HG03558 (cell line): Measurements from ENCODE around the gene APMAP.

ENCODE experiments used
- ATAC-seq: cut with Tn5 transposase; IDR thresholded peaks from one replicate; pipeline ENCODE4 v1.9.1; 2021; ENCODE audit warnings: moderate number of reproducible peaks; ENCODE audit not compliant: unreplicated experiment; ENCODE audit errors: extremely low read depth

Gene APMAP, protein sequence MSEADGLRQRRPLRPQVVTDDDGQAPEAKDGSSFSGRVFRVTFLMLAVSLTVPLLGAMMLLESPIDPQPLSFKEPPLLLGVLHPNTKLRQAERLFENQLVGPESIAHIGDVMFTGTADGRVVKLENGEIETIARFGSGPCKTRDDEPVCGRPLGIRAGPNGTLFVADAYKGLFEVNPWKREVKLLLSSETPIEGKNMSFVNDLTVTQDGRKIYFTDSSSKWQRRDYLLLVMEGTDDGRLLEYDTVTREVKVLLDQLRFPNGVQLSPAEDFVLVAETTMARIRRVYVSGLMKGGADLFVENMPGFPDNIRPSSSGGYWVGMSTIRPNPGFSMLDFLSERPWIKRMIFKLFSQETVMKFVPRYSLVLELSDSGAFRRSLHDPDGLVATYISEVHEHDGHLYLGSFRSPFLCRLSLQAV

DNA sequence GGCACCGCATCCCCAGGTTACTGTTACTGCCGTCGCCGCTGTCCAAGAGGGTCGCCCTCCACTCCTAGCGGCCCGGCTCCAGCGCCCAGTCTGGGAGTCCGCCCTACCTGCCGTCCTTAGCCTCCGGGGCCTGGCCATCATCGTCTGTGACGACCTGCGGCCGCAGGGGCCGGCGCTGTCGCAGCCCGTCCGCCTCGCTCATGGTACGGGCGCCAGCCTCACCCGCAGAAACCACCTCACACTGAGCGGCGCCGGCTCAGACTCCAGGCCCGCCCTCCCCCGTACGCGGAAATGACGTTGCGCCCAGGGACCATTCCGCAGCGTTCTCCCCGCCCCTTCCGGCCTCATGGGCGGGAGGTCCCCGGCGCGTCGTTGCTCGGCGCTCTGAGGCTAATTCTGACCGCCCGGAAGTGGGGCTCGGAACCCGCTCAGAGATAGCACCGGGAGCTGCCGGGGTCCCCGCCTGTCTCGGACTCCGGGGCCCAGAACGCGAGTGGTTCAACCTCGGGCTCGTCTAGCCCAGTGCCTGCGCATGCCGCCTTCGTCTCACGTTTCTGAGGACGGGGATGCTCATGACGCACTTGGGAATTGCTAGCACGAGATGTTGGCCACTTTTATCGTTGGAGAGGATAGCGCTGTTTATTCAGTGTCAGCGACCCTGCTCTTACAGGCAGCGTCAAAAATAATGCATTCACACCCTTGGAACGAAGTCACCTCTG lies at the start of gene APMAP:
Gene APMAP, minus strand, starts transcription at position 265 of the 719 bp plus-strand sequence. Its CDS starts 63 bp downstream, at position 202.
- peak; percentile 91 for ATAC-seq

DNA sequence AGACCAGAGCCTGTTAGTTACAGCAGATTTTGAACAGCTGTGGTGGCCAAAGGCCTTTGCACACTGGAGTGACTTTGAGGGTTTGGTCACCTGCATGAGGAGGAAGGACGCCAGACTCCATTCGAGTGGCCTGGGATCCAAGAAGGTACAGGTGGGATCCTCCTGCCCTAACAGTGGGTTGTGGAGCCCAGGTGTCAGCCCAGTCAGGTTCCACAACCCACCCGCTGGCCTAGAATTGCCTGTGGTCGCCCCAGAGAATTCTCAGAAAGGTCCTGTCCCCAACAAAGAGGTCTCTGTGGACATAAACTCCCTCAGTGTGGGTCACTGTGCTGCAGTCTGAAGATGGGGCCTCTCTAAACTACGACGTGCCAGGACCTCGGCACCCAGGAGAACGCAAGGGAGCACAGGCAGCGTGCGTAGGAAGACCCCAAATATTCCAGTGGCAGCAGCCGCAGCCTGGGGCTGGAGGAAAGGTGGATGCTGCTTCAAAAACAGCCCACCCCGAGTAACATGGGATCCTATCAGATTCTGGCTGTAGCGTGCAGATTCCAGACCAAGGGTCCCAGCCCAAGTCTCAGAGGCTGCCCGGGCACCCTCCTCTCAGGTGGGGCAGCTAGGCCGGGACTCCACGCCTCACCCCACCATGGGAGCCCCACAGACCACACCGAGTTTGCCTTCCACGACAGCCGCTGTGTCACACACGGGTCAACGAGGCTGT lies 49.4 kb upstream of the APMAP start:
- no peak for ATAC-seq

DNA sequence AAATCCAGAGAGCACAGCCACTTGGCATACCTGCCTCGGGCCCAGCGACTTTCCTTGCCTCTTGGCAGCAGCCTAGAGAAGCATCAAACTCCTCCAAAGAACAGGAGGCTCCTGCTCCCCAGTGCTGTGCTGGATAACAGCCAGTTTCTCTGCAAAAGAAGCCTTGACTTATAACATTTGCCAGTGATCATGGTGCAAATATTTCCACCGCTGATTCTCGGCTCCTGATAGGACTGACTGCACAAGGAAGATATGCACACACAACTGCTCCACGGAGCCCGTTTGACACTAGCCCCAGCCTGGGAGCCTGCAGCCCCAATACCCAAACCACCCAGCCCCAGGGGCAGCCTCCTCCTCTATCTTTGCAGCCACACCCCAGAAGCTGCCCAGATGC lies 47.9 kb upstream of the APMAP start:
- no peak for ATAC-seq

DNA sequence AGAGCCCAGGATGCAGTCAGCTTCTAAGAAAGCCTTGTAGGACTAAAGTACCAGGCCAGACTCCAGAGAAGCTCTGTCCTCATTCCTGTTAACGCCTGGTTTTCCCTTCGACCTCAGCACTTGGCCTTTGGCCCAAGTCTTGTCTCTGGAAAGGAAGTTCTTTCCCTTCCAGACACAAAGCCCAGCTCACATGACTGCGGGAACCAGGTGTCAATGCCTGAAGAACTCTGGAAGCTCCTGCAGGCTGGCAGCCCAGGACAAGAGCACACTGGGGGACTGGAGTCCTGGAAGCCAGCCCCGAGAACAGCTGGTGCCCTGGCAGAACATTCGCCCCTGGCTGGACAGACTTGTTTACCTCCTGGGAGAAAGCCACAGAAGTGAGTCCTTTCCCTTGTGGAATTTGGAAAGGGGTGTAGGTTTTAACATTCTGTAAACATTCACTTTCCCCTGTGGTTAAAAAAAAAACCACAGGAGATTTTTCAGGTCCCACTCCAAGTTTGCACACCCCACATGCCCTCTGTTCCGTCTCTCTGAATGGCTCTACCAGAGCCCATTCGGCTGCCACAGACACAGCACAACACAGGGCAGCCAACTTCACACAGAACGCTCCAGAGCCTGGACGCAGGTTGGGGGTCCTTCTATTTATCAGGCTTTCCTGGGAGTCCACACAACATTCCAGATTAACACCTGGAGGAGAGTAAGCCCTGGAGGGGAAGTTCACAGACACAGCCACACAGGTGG lies 47.3 kb upstream of the APMAP start:
- ATAC-seq, result no peak

DNA sequence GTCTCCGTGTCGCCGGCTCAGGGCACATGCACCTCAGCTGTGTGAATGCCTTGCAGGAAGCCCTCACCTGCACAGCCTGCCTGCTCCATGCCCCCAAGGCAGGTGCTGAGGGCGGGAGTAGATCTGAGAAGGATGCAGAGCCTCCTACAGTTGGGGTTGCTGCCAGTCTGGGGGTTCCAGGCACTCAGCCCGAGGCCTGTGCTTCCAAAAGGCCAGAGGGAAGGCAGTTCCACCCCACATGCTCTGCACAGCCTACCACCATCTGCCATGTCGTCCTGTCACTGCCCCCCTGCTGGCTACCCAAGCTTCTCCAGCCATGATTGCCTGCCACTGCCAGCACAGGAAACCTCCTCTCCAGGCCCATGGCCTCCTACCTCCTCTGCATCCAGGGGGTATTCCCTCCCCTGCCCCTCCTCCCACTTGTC lies 46.1 kb upstream of the APMAP start:
- no peak for ATAC-seq

DNA sequence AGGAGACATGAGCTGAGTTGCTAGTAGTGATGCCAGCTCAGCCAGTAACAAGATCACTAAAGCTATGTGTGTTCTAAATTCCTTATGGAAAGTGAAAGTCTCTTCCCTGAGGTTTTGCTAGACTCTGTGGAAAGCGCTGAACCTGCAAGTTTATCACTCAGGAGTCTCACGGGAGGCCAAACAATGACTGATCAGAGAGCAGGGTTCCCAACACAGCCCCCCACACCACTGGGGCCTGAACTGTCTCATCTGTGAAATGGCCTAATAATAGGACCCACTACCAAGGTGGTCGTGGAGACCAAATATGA lies 45.5 kb upstream of the APMAP start:
- no peak for ATAC-seq

DNA sequence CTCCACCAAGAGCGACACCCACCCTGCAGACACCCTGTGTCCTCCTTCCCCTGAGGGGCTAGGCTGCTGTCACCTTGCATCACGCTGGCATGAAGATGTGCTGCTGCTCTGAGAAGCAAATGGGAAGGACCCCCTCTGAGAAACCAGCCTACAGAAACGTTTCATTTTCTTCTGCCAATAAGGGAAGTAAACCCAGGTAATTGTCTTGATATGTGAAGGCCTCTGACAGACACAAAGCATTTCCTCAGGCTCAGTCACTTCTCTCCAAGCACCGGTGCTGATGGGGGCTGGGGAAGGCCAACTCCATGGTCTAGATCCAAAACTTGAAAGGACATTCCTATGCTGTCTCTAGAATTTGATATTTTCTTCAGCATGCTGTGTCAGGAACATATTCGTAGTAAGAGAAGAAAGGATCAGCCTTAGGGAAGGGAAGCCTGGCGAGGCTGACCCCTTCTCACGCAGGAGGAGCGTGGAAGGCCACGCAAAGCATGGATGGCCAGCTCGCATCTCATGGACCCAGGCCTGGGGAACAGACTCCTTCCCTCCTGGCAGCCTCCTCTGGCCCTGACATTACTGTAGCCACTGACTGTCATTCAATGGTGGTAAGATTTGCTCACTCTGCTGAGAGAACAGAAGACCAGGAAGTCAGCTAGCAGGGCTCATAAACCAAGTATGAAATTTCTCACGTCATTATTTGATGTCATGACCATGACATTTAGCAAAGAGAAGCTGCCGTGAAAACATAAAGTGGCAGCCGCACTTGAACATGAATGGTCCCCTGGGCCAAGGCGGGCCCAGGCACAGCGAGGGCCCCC lies 44.9 kb upstream of the APMAP start:
- no peak for ATAC-seq

DNA sequence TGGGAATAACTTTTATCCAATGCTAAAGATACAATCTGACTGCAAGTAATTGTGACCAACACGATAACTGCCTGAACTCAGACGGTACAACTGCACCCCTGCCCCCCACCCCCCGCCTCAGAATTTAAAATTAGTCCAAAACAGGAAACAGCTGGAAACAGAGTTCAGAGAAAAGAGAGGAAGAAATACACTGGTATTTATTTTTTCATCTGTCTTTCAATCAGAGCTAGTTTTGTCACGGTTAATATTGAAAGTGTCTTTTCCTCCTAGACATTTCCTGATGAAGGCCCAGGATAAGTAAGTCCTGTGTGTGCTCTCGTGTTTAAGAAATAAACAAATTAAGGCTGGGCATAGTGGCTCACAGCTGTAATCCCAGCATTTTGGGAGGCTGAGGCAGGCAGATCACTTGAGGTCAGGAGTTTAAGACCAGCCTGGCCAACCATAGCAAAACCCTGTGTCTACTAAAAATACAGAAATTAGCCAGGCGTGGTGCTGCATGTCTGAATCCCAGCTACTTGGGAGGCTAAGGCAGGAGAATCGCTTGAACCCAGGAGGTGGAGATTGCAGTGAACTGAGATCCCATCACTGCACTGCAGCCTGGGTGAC lies 43.9 kb upstream of the APMAP start:
- no peak for ATAC-seq

DNA sequence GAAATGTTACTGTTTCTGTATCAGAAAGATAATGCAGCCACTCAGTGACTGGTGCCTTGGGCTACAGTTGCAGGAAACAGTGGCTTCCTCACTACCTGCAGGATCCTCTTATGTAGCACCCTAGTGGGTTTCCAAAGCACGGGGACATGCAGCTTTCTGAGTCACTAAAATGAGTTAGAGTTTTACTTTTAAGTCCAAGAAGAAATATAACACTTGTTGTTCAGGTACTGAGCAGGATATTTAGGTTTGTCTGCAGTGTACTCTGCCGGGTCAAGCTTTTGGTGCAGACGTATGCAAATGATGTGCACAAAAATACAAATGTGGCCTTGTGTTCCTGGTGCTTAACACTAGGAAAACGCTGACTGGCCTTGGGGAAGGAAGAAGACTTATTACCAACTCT lies 43.4 kb upstream of the APMAP start:
- ATAC-seq, result no peak

DNA sequence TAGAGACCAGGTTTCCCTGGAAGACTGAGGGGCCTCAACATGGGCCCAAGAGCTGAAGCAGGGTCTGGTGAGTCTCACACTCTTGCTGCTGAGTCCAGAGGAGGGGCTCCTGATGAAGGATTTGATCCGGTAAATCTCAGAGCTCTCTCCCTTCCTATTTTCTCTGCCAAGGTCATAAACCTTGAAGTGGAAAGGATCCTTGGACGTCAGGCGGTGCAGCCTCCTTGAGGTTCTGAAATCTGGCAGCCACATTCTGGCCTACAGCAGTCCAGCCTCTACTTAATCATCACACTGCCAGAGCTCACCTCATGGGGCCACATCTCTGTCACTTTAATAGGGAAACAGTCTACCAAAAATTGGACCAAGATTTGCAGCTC lies 41.4 kb upstream of the APMAP start:
- ATAC-seq, result no peak

DNA sequence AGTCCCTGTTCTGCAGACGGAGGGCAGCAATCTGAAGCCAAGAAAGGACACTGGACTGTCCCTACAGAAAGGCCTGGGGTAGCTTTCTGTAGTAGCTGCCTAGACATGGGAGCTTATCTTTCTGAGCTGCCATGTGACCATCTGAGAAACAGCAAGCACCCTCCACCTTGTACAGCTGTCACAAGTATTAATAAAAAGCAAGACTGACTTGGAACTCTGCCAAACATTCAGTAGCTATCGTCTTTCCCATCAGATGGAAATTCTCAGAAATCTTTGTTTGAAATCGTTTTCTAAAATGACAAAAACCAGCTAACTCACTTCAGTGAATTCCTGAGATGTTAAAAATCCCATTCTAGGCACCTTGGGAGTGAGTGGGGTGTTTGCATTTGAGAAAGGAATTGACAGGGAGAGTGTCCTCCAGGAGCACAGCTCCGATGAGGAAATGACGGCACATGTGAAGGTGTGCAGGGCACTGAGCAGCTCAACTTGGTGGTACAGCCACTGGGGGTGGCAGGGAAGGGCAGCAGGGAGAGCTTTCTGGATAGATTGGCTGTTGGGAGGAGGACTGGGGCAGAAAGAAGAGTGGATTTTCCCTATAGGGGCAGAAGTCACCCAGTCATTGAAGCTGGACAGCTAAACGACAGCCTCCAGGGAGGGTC lies 40.8 kb upstream of the APMAP start:
- no peak for ATAC-seq

DNA sequence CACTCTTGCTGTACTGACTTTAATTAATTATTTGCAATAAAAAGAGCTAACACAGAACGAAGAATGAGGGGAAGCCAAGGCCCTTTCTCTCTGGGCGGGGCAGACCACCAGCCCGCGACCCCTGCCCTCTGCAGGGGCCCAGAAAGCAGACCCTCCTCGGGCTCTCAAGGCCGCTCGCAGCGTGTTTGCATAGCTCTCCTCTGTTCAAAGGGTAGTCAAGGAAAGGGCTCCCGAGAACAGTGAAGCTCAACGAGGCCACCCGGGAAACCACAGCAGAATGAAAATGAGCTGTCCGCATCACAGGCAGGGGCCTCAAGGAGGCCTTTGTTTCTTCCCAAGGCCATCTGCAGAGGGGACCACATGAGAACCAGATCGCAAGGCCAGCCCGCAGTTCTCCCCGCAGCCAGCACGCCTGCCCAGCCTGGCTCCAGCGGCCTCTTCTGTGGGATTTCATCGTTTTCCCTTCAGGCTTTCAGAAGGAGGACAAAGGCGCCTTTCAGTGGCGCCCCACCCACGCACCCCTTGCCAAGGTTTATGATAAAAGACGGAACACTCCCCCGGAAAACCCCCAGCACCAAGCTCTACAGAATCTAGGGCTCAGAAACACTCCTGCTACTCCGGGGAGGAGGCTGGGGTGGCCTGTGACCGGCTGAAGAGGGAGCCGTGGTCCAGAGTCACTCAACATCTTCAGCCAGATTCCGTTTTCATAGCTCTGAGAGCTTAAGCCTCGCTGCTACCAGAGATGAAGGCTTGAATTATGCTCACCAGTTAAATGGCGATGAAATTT lies 40.1 kb upstream of the APMAP start:
- ATAC-seq, result no peak

DNA sequence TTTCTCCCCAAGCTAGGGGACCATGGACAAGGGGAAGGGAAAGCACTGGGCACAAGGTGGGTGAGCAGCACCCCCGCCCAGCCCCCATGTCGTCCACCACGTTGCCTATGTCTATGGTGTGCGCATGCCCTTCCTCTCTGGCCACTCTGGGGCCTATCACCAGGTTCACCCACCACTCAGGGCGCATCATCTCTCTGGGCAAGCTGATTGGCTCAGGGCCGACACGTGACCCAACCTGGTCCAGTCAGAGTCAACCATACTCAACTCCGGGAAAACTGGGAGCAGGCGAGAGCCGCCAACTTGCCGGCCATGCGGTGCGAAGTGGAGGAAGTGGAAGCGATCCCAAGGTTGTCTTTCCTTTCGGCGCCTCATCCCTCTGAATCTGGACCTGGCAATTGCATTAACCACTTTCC lies 39.5 kb upstream of the APMAP start:
- no peak for ATAC-seq

DNA sequence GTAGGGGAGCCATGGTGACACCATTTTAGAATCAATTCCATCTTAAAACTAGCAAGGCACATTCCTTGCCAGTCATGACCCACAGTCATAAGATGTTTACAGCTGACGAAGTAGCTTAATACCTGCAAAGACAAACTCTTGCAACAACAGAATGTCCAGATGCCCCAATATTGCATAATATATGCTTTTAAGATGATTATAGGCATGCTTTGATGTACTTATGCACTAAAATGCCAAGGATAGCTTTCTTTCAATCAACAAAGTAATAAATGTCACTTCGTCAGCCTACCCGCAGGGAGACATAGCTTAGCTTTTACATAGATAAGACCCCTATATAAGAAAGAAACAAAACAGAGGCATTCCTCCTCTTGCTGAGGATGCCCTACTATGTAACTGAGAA lies 38.7 kb upstream of the APMAP start:
- ATAC-seq, result no peak

DNA sequence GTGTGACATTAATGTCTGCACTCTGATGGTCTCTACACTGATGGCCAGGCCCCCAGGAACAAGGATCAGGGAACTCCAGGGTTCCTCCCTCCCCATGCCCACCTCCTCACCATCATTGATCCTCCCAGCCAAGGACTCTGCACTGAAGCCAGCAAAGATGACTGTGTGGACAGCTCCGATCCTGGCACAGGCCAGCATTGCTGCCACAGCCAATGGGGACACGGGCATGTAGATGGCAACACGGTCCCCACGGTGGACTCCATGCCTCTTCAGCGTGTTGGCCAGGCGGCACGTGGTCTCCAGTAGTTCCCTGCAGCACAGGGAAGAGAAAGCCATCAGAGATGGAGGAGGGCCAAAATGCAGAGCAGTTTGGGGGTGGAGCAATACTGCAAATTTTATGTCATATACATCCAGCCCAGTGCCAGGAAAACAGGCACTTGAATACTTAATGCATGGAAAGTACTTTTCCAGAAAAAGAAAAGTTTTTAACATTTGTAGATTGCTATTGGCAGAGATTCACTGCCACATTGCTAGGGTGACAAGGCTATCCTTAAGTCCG lies 38.2 kb upstream of the APMAP start:
- ATAC-seq, result no peak

DNA sequence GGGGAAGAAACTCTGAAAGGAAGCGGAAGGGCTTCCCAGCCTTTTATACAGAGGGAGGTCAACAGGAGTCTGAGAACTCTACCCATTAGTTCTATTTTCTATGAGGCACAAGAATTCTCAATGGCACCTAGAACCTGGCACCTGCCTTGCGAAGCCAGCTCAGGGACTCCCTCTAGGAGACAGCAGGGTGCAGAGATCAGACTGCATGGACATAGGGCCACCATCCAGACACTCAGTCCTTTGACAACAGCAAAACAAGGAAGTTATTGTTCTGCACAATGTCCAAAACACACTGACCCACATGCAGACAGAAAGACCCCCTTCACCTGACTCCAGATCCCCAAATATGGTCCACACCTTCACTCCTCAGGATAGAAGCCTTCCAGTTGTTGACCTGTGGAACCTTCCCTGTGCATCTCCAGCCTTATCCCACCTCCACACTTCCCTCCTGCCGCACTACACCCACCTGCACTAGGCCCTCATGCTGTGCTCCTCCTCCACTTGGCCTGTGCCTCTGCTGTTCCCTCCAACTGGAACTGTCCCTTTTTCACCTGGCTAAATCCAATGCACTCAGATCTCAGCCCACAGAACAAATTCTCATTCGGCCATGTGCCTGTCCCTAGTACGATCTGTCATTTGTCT lies 37.6 kb upstream of the APMAP start:
- no peak for ATAC-seq

DNA sequence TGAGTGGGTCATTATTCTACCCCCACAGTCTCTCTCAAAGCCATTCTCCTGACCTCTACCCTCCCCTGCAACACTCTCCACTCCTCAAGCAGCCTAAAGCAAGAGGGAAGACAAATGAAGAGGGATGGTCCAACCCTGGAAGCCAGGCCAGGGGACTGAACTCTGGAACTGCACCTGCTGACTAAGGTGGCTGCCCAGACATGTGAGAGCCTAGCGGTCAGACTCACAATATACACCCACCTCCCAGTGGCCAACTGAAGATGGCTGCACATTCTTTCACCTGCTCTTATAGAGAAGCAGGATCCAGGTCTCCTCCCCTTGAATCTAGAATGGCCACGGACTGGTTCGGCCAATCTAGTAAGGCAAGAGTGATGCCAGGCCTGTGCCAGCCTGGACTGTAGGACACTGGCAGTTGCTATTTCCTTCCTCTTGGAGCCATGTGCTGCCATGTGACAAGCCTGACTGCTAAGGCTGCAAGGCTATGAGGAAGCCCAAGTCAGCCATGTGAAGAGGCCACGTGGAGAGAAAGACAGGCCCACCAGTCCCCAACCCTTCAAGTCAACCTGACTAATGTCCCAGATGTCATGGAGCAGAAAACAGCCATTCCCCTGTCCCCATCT lies 33.5 kb upstream of the APMAP start:
- no peak for ATAC-seq
